Neutrophil (primary cell): ENCODE measurements around the gene ANK3.

ENCODE experiments used
- H3K27ac ChIP-seq: fragments of 200-600 bp; sonication (generic); 2 replicates; pipeline ENCODE4 v1.5.1; 2016; ENCODE audit warnings: mild to moderate bottlenecking, moderate library complexity
- H3K27me3 ChIP-seq: fragments of 200-600 bp; sonication (generic); 2 replicates; pipeline ENCODE4 v1.6.0; 2016; ENCODE audit warnings: mild to moderate bottlenecking
- H3K36me3 ChIP-seq: fragments of 200-600 bp; sonication (generic); 2 replicates; pipeline ENCODE4 v1.5.1; 2017
- H3K4me1 ChIP-seq, 2 experiments: fragments of 200-600 bp in 1 of 2; sonication (generic) in 1 of 2; 1 replicate in 1 of 2; 2 replicates in 1 of 2; pipeline versions ENCODE4 v1.5.1 to v1.6.1; 2013 to 2016; ENCODE audit warnings: low read depth in 1 of 2, low read length in 1 of 2, mild to moderate bottlenecking in 1 of 2, moderate library complexity in 1 of 2; ENCODE audit not compliant: control insufficient read depth in 1 of 2, insufficient read depth in 1 of 2
- H3K4me3 ChIP-seq, 2 experiments: fragments of 200-600 bp in 1 of 2; sonication (generic) in 1 of 2; 1 replicate in 1 of 2; 2 replicates in 1 of 2; pipeline ENCODE4 v1.5.1; 2013 to 2016; ENCODE audit warnings: low read depth in 1 of 2, low read length in 1 of 2, mild to moderate bottlenecking in 1 of 2, moderate library complexity in 1 of 2
- H3K9me3 ChIP-seq: fragments of 200-600 bp; sonication (generic); 2 replicates; pipeline ENCODE4 v1.5.1; 2016
- TF ChIP-seq, protein P1 (sequence below): fragments of 200-600 bp; sonication (generic); IDR thresholded peaks from 2 replicates; pipeline ENCODE4 v1.5.1; 2016; ENCODE audit warnings: antibody characterized with exemption

Gene ANK3

DNA sequence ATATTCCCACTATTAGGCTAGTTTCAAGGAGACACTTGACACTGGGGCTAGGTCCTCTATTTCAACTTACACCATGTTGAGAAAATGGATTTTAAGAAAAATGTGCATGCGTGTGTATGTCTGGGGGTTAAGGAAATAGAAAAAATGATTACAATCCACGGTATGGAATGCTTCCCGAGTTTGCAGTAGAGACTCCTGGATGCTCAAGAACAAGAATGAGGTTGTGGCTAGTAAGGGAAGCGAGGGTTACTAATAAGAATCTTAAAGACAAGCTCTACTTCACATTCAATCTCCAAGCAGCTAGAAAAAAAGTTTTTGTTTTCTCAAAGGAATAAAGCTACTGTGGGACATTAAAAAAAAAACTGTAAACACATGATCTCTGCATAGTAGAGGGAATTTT lies 54.7 kb downstream of the ANK3 start:
- no peaks in the 10 kb centered on the region for H3K27me3 ChIP-seq
- no peaks in the 10 kb centered on the region for H3K36me3 ChIP-seq
- no peak overlapping the region for H3K4me3 ChIP-seq
- TF ChIP-seq, protein P1, sequence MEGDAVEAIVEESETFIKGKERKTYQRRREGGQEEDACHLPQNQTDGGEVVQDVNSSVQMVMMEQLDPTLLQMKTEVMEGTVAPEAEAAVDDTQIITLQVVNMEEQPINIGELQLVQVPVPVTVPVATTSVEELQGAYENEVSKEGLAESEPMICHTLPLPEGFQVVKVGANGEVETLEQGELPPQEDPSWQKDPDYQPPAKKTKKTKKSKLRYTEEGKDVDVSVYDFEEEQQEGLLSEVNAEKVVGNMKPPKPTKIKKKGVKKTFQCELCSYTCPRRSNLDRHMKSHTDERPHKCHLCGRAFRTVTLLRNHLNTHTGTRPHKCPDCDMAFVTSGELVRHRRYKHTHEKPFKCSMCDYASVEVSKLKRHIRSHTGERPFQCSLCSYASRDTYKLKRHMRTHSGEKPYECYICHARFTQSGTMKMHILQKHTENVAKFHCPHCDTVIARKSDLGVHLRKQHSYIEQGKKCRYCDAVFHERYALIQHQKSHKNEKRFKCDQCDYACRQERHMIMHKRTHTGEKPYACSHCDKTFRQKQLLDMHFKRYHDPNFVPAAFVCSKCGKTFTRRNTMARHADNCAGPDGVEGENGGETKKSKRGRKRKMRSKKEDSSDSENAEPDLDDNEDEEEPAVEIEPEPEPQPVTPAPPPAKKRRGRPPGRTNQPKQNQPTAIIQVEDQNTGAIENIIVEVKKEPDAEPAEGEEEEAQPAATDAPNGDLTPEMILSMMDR = no peak
- no peaks in the 10 kb centered on the region for H3K9me3 ChIP-seq
- H3K4me1 ChIP-seq = no peaks in the 10 kb centered on the region
- no peak overlapping the region for H3K27ac ChIP-seq

DNA sequence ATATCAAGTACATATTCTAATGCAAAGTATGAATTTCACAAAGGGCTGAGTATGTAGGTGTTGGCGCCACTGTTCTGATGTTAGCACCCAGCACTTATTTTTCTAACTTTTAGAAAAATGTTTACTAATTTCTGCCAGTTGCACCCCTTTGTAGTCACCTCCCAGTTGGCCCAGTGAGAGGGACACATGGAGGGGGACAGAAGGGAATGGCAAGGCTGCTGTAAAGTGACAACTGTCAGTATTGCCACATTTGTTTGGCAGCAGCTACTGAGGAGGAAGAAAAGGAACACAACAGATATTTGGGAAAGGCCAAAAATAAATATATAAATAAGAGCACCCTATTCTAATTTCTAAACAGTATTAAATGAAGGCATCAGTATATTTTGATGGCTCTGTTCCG lies 57.3 kb downstream of the ANK3 start:
- no peaks in the 10 kb centered on the region for H3K27me3 ChIP-seq
- H3K4me3 ChIP-seq = no peak overlapping the region
- TF ChIP-seq, protein P1 = no peak
- H3K9me3 ChIP-seq = no peaks in the 10 kb centered on the region
- H3K4me1 ChIP-seq = no peaks in the 10 kb centered on the region
- no peak overlapping the region for H3K27ac ChIP-seq
- H3K36me3 ChIP-seq = no peaks in the 10 kb centered on the region

DNA sequence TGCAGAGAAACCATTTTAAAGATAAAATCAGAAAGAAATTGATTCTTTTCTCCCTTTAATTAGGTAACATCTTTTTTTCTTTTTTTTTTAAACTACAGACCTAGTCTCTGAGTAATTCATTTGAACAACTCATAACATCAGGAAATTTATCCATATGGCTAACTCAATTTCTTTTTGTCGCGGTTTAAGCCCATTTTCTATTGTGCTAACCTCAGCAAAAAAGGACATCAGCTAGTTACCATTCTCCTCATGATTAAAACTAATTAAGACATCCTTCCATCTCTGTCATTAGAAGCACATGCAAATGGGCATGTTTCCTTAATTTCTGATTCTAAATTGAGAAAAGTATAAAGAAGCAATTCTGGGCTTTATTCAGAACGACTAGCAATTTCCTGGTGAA lies 57.8 kb downstream of the ANK3 start:
- Histone ChIP-seq H3K4me1 (no peaks in the 10 kb centered on the region), H3K27me3 (no peaks in the 10 kb centered on the region), H3K36me3 (no peaks in the 10 kb centered on the region), H3K4me3 (no peak overlapping the region), H3K27ac (no peak overlapping the region), H3K9me3 (no peaks in the 10 kb centered on the region)
- TF ChIP-seq, protein P1 = no peak

DNA sequence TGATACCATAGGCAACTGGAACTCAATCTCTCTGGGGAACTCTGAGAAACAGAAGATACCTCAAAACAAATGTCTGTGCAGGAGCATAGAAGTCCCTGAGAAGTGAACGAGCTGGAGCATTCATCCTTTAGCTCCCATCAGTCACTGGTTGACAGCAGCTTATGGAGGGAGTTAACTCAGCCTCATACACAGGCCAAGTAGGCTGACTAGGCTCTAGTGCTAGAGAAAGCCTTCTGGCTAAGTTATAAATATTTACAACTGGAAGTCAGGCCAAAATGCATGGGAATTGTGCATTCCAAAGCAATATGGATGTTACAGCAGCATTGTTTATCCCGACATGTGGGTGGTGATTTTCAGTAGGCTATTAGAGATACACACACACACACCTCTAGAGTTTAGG lies 66.5 kb downstream of the ANK3 start:
- Histone ChIP-seq H3K27me3 (no peaks in the 10 kb centered on the region), H3K27ac (no peak overlapping the region), H3K36me3 (no peaks in the 10 kb centered on the region), H3K4me3 (no peak overlapping the region), H3K9me3 (no peaks in the 10 kb centered on the region), H3K4me1 (no peaks in the 10 kb centered on the region)
- TF ChIP-seq, protein P1 = no peak

DNA sequence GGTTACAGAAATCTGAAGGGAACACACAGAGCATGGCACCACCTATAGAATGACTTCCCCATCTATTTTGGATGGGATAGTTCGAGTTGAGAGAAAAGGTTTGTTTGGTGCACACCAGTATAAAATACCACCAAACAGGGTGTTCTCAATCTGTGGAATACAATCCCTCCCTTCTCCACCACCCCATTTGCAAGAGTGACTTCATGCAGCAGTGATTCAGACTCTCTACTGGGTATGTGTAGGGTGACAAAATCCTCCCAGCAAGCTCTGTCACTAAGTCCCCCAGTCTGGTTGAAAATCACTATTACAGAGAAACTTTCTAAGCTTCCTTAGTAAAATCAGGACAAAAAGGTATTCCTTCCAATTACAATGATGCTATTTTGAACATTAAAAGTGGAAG lies 69.0 kb downstream of the ANK3 start:
- H3K27ac ChIP-seq = no peak overlapping the region
- H3K9me3 ChIP-seq = no peaks in the 10 kb centered on the region
- TF ChIP-seq, protein P1 = no peak
- no peaks in the 10 kb centered on the region for H3K27me3 ChIP-seq
- no peak overlapping the region for H3K4me3 ChIP-seq
- H3K4me1 ChIP-seq = no peaks in the 10 kb centered on the region
- H3K36me3 ChIP-seq = no peaks in the 10 kb centered on the region

DNA sequence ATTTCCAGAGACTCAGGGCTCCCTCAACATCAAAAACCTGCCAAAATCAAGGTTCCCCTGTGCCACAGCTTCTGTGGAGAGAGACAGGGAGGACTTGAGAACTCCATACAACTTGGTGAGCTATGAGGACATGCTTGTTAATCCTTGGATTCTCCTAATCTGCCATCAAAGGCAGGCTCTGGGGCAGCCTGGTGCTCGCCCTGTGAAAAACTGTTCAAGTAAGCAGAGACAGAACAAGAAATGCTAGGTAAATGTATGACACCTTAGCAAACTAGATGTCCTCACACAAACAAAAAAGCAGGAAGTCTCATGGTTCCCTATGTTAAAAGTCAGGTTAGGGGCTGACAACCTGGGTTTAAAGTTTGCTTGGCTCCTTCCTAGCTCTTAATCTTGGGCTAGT lies 73.6 kb downstream of the ANK3 start:
- Histone ChIP-seq H3K27me3 (no peaks in the 10 kb centered on the region), H3K4me1 (no peaks in the 10 kb centered on the region), H3K27ac (no peak overlapping the region), H3K36me3 (no peaks in the 10 kb centered on the region), H3K4me3 (no peak overlapping the region), H3K9me3 (no peaks in the 10 kb centered on the region)
- TF ChIP-seq, protein P1 = no peak
